Smooth muscle cell (in vitro differentiated cells): ENCODE measurements around the gene ADAM22. TPM values are rescaled to one million over a fixed set of nuclear protein-coding genes. Genes with fewer than 3 reads are reported as not detected.

Experiments used
- DNase-seq: peaks from one replicate; lab custom pipeline; 2025; ENCODE audit not compliant: unreplicated experiment; lab: John Stamatoyannopoulos, UW
- H2AFZ ChIP-seq: fragments of 200-600 bp; sonication (generic); 2 replicates; pipeline ENCODE4 v1.6.0; 2016; ENCODE audit warnings: antibody characterized with exemption, low read depth, mild to moderate bottlenecking
- H3F3A ChIP-seq: fragments of 200-600 bp; sonication (generic); 2 replicates; pipeline ENCODE4 v1.6.0; 2017; ENCODE audit warnings: antibody characterized with exemption, low read depth
- H3K27ac ChIP-seq: fragments of 200-600 bp; sonication (generic); 2 replicates; pipeline ENCODE4 v1.5.1; 2016; ENCODE audit warnings: low read depth, mild to moderate bottlenecking
- H3K27me3 ChIP-seq: fragments of 200-600 bp; sonication (generic); 2 replicates; pipeline ENCODE4 v1.6.1; 2016; ENCODE audit warnings: low read depth, mild to moderate bottlenecking
- H3K36me3 ChIP-seq: fragments of 200-600 bp; sonication (generic); 2 replicates; pipeline ENCODE4 v1.5.1; 2016; ENCODE audit warnings: low read depth
- H3K4me1 ChIP-seq: fragments of 200-600 bp; sonication (generic); 2 replicates; pipeline ENCODE4 v1.5.1; 2016; ENCODE audit warnings: low read depth
- H3K4me2 ChIP-seq: fragments of 200-600 bp; sonication (generic); 2 replicates; pipeline ENCODE4 v1.6.0; 2016; ENCODE audit warnings: mild to moderate bottlenecking
- H3K4me3 ChIP-seq: fragments of 200-600 bp; sonication (generic); 2 replicates; pipeline ENCODE4 v1.5.1; 2016; ENCODE audit warnings: mild to moderate bottlenecking
- H3K79me2 ChIP-seq: fragments of 200-600 bp; sonication (generic); 2 replicates; pipeline ENCODE4 v1.6.0; 2016; ENCODE audit warnings: low read depth, mild to moderate bottlenecking
- H3K9ac ChIP-seq: fragments of 200-600 bp; sonication (generic); 2 replicates; pipeline ENCODE4 v1.6.0; 2016; ENCODE audit warnings: low read depth
- H3K9me3 ChIP-seq: fragments of 200-600 bp; sonication (generic); replicated peaks from 2 replicates; pipeline ENCODE4 v1.5.1; 2016; ENCODE audit warnings: low read depth
- H4K20me1 ChIP-seq: fragments of 200-600 bp; sonication (generic); 2 replicates; pipeline ENCODE4 v1.6.0; 2016; ENCODE audit warnings: low read depth
- CTCF ChIP-seq: fragments of 200-600 bp; sonication (generic); IDR thresholded peaks from 2 replicates; pipeline ENCODE4 v1.5.1; 2017; ENCODE audit warnings: borderline replicate concordance, mild to moderate bottlenecking, antibody characterized with exemption; ENCODE audit not compliant: insufficient read depth, poor library complexity, severe bottlenecking
- WGBS: methylation state at CpG from one replicate; pipeline ENCODE4 v1.1.7; 2016; ENCODE audit warnings: low lambda C conversion rate; 5-methylcytosine and 5-hydroxymethylcytosine counted together
- polyA plus RNA-seq: library from polyadenylated mRNA; unstranded; fragments of >200 nt; fragmentation: Nextera tagmentation; extraction: Ambion mirVana; gene quantifications from 2 replicates; pipeline ENCODE4 v1.2.1, GENCODE V29; 2016
- total RNA-seq: library from RNA; depleted of rRNA; stranded (reverse); fragments of >200 nt; gene quantifications from 2 replicates; pipeline ENCODE4 v1.2.3, GENCODE V29; 2014

ADAM22 gene
- total and polyA plus RNA-seq, 2 experiments from 2014 or later = 0.10 to 0.22 TPM

- no peak overlapping the region for H3K27ac ChIP-seq
- H2AFZ ChIP-seq = no peak overlapping the region
- H3K79me2 ChIP-seq = no peaks in the 10 kb centered on the region
- no peak overlapping the region for H3K4me2 ChIP-seq
- no CpG with 5 or more reads among the region's 1 CpG for WGBS
- H4K20me1 ChIP-seq = no peaks in the 10 kb centered on the region
- no peak overlapping the region for H3K4me3 ChIP-seq
- no peak for DNase-seq
- no peaks in the 10 kb centered on the region for H3K27me3 ChIP-seq
- no peak overlapping the region for H3K9ac ChIP-seq
- H3K9me3 ChIP-seq = no peaks in the 10 kb centered on the region
- no peak for TF ChIP-seq CTCF
- H3K36me3 ChIP-seq = no peaks in the 10 kb centered on the region
- H3K4me1 ChIP-seq = no peaks in the 10 kb centered on the region
- no peaks in the 10 kb centered on the region for H3F3A ChIP-seq
These were observed 135.0 kb downstream of the ADAM22 start for GRCh38 chr7:88069093-88069492.

GRCh38 chr7:88071994-88072714 is 138.1 kb downstream of the ADAM22 start:
- WGBS = 73% methylated on average over 3 of the region's 3 CpGs
- Histone ChIP-seq H3K9ac (no peak overlapping the region), H3K4me2 (no peak overlapping the region)

DNA sequence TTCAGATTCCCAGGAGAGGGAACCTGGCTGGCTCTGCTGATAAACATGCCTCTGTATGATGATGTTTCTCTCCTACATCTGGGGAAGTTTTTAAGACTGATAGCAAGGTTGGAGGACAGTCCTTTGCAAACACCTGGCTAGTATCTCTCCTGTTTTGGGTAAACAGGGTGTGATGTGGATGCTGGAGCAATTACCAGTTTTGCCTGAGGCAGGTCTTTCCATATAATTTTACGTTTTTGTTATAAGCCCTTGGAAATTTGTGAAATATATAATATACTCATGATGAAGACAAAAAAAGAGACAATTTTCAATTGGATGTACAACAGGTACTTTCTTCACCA is 138.6 kb downstream of the ADAM22 start:
- no peaks in the 10 kb centered on the region for H3K9me3 ChIP-seq
- TF ChIP-seq CTCF = no peak
- WGBS = 74% methylated on average over 1 of the region's 1 CpG
- H3K4me2 ChIP-seq = no peak overlapping the region
- no peak for DNase-seq
- no peak overlapping the region for H3K9ac ChIP-seq
- no peaks in the 10 kb centered on the region for H4K20me1 ChIP-seq
- no peak overlapping the region for H3K27ac ChIP-seq
- H3K4me3 ChIP-seq = no peak overlapping the region
- H3F3A ChIP-seq = no peaks in the 10 kb centered on the region
- H3K36me3 ChIP-seq = no peaks in the 10 kb centered on the region
- H2AFZ ChIP-seq = no peak overlapping the region
- no peaks in the 10 kb centered on the region for H3K27me3 ChIP-seq
- H3K79me2 ChIP-seq = no peaks in the 10 kb centered on the region
- no peaks in the 10 kb centered on the region for H3K4me1 ChIP-seq

More at GRCh38 chr7:88071994-88072714, 138.1 kb downstream of the ADAM22 start:
- Histone ChIP-seq H3K27ac (no peak overlapping the region), H3K36me3 (no peaks in the 10 kb centered on the region), H3K4me3 (no peak overlapping the region), H3K9me3 (no peaks in the 10 kb centered on the region), H2AFZ (no peak overlapping the region), H3K27me3 (no peaks in the 10 kb centered on the region), H3K79me2 (no peaks in the 10 kb centered on the region), H3K4me1 (no peaks in the 10 kb centered on the region), H3F3A (no peaks in the 10 kb centered on the region), H4K20me1 (no peaks in the 10 kb centered on the region)
- no peak for DNase-seq
- TF ChIP-seq CTCF = no peak

DNA sequence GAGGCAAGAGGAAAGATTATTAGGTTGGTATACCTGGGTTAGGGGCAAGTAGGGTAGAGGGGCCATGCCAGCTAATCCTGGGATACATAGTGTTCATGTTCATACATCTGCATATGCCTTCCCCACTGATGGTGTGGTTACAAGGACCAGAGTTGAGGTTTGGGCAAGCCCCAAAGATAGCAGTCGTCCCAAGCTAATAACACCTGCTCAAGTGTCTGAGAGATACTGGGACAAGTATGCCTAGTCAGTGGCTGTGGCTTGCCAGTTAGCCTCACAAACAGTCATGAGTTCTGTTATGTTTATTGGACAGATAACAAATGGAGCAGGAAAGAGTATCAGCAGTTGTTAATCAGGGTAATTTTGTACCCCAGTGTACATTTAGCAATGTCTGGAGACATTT is 139.6 kb downstream of the ADAM22 start:
- no peaks in the 10 kb centered on the region for H3K79me2 ChIP-seq
- H2AFZ ChIP-seq = no peak overlapping the region
- 67% methylated on average over 1 of the region's 1 CpG for WGBS
- no peaks in the 10 kb centered on the region for H4K20me1 ChIP-seq
- H3K4me1 ChIP-seq = no peaks in the 10 kb centered on the region
- no peaks in the 10 kb centered on the region for H3K27me3 ChIP-seq
- no peaks in the 10 kb centered on the region for H3K9me3 ChIP-seq
- TF ChIP-seq CTCF = no peak
- H3K4me2 ChIP-seq = no peak overlapping the region
- no peak overlapping the region for H3K4me3 ChIP-seq
- H3K36me3 ChIP-seq = no peaks in the 10 kb centered on the region
- no peak overlapping the region for H3K27ac ChIP-seq
- no peaks in the 10 kb centered on the region for H3F3A ChIP-seq
- no peak for DNase-seq
- H3K9ac ChIP-seq = no peak overlapping the region
